A673 (cell line): ENCODE data around the gene STK11. TPM values are rescaled to one million over a fixed set of nuclear protein-coding genes. Genes with fewer than 3 reads are reported as not detected.

Experiments
- BruUV-seq: library from RNA; stranded (reverse); fragments of 400-500 nt; replicated peaks from 2 replicates; lab custom pipeline; 2021; lab: Mats Ljungman, UMichigan
- CTCF ChIA-PET: fragments of 300-600 bp; sonication (Branson Sonifier 250); formaldehyde crosslinking; loops from one replicate; lab custom pipeline; 2022; ENCODE audit warnings: antibody characterized with exemption; lab: Charles Lee
- POLR2A ChIA-PET: fragments of 300-600 bp; sonication (Branson Sonifier 250); formaldehyde crosslinking; loops from one replicate; lab custom pipeline; 2022; ENCODE audit warnings: antibody characterized with exemption; ENCODE audit not compliant: low non-redundant PET; lab: Charles Lee
- DNase-seq: peaks from one replicate; pipeline ENCODE4 v3.0.0-alpha.2; 2015; ENCODE audit warnings: low spot score
- H3K27ac ChIP-seq: fragments of 200-600 bp; sonication (generic); 2 replicates; pipeline ENCODE4 v1.5.1; 2016; ENCODE audit warnings: mixed run types, low read depth, mild to moderate bottlenecking, mixed read lengths, antibody characterized with exemption, low read length; ENCODE audit not compliant: poor library complexity, severe bottlenecking
- H3K27me3 ChIP-seq: fragments of 200-600 bp; sonication (generic); replicated peaks from 2 replicates; pipeline ENCODE4 v1.6.1; 2017; ENCODE audit warnings: mixed run types, low read depth, mild to moderate bottlenecking, mixed read lengths, antibody characterized with exemption, low read length; ENCODE audit not compliant: insufficient read depth, poor library complexity
- H3K36me3 ChIP-seq: fragments of 200-600 bp; sonication (generic); 2 replicates; pipeline ENCODE4 v1.6.1; 2016; ENCODE audit warnings: mixed run types, mild to moderate bottlenecking, mixed read lengths, antibody characterized with exemption, low read length; ENCODE audit not compliant: insufficient read depth, poor library complexity, severe bottlenecking
- H3K4me1 ChIP-seq: fragments of 200-600 bp; sonication (generic); 2 replicates; pipeline ENCODE4 v1.6.1; 2017; ENCODE audit warnings: mixed run types, mild to moderate bottlenecking, mixed read lengths, antibody characterized with exemption, low read length; ENCODE audit not compliant: insufficient read depth, poor library complexity, severe bottlenecking
- H3K4me3 ChIP-seq: fragments of 200-600 bp; sonication (generic); 2 replicates; pipeline ENCODE4 v1.5.1; 2016; ENCODE audit warnings: low read depth, mixed run types, mild to moderate bottlenecking, mixed read lengths, low read length; ENCODE audit not compliant: poor library complexity, severe bottlenecking
- H3K9me3 ChIP-seq: fragments of 200-600 bp; sonication (generic); 2 replicates; pipeline ENCODE4 v1.6.1; 2016; ENCODE audit warnings: mixed run types, low read depth, mild to moderate bottlenecking, mixed read lengths, antibody characterized with exemption, low read length; ENCODE audit not compliant: poor library complexity, severe bottlenecking
- EZH2 ChIP-seq: fragments of 200-600 bp; sonication (generic); IDR thresholded peaks from 2 replicates; pipeline ENCODE4 v1.6.1; 2017; ENCODE audit warnings: borderline replicate concordance, low read depth, mild to moderate bottlenecking, mixed read lengths, antibody characterized with exemption, low read length; ENCODE audit not compliant: poor library complexity, severe bottlenecking
- intact Hi-C: fragments of 100-400 bp; cut with micrococcal nuclease; formaldehyde crosslinking; loops from one replicate; pipeline ENCODE4 v1.10.0; 2022; ENCODE audit not compliant: unreplicated experiment
- total RNA-seq: library from RNA; stranded (reverse); gene quantifications from 2 replicates; pipeline ENCODE4 v1.2.3, GENCODE V29; 2021
- TF ChIP-seq, protein P1 (sequence below): fragments of 300-800, 200-600 bp; sonication (generic); conservative IDR thresholded peaks from 2 replicates; pipeline ENCODE4 v1.5.1; 2017; ENCODE audit warnings: low read depth, mild to moderate bottlenecking, antibody characterized with exemption, low read length, moderate library complexity, mixed read lengths

STK11 gene
- total RNA-seq, 1 experiment from 2014 or later: 64.9 TPM

DNA sequence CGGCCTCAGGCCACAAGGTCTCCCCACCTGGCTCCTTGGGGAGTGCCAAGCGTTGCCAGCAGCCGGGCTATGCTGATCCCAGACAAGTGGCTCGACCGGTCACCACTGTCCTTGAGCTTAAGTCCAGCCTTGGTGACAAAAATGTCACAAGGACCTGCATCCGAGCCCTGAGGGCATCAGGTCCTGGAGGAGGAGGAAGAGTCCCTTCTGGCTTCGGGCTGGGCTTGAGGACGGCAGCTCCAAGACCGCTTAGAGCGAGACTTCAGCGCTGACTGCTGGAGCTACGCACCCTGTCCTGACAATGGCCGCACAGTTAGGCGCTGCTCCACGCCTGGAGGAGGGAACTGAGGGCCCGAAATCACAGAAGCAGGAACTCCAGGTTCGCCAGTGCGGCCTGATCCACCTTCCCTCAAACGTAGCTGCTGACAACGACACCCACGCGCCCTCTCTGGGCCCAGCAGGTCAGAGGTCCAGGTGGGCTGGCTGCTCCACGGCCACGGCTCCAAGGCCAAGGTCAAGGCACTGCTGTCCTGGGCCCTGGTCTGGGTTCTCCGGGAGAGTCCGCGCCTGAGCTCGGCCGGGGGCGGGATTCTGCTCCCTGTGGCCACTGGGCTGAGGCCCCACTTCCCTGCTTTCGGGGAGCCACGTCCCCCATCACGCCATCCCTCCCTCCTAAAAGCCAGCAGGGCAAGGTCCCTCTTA lies 38.6 kb upstream of the STK11 start:
- no peaks in the 10 kb centered on the region for H3K27me3 ChIP-seq
- H3K4me3 ChIP-seq: no peak overlapping the region
- ChIA-PET CTCF (no interaction called here), POLR2A (no interaction called here)
- no peak for DNase-seq
- intact Hi-C loops: no loop called here
- H3K27ac ChIP-seq: no peak overlapping the region
- H3K9me3 ChIP-seq: no peaks in the 10 kb centered on the region
- BruUV-seq: no TSS peak
- H3K36me3 ChIP-seq: no peaks in the 10 kb centered on the region
- TF ChIP-seq, protein P1, sequence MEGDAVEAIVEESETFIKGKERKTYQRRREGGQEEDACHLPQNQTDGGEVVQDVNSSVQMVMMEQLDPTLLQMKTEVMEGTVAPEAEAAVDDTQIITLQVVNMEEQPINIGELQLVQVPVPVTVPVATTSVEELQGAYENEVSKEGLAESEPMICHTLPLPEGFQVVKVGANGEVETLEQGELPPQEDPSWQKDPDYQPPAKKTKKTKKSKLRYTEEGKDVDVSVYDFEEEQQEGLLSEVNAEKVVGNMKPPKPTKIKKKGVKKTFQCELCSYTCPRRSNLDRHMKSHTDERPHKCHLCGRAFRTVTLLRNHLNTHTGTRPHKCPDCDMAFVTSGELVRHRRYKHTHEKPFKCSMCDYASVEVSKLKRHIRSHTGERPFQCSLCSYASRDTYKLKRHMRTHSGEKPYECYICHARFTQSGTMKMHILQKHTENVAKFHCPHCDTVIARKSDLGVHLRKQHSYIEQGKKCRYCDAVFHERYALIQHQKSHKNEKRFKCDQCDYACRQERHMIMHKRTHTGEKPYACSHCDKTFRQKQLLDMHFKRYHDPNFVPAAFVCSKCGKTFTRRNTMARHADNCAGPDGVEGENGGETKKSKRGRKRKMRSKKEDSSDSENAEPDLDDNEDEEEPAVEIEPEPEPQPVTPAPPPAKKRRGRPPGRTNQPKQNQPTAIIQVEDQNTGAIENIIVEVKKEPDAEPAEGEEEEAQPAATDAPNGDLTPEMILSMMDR: no peak
- TF ChIP-seq EZH2: no peak
- H3K4me1 ChIP-seq: peaks cover 28% of the 10 kb centered on the region

DNA sequence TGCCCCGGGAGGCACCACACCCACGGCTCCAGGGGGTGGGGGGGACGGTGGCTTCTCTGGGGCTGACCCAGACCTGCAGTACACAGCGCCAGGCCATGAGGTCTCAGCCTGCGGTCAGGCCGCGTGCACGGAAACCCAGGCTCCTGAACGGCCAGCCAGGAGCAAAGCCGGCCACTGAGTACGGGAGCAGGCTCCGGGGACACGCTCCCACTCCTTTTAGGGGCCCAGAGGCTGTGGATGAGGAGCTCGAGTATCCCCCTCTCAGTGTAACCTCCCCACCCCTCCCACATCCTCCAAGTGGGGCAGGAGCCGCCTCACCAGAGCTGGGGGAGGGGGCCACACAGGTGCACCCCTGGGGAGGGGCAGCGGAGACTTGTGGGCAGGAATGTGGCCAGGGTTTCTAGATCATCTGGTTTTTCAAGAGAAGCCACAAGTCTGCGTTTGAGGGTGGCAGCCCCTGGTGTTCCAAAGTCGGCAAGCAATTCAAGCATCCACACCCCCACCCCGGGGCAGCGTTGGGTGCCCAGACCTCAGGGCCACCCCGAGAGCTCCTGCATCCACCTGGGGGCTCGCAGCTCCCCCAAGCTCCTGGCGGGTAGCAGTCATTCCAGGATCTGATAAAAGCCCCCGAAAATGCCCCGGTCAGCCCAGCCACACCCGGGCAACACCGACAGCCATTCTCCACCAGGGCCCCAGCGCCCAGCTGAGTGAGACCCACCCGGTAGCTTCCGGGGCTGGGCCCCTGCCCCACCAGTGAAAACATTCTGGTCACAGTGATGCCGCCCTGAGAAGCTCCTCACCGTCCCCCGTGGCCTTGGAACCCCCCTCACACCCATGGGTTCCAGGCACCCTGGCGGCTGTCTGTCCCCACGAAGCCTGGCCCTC lies 37.6 kb upstream of the STK11 start:
- no TSS peak for BruUV-seq
- POLR2A ChIA-PET: no interaction called here
- intact Hi-C loops: no loop called here

DNA sequence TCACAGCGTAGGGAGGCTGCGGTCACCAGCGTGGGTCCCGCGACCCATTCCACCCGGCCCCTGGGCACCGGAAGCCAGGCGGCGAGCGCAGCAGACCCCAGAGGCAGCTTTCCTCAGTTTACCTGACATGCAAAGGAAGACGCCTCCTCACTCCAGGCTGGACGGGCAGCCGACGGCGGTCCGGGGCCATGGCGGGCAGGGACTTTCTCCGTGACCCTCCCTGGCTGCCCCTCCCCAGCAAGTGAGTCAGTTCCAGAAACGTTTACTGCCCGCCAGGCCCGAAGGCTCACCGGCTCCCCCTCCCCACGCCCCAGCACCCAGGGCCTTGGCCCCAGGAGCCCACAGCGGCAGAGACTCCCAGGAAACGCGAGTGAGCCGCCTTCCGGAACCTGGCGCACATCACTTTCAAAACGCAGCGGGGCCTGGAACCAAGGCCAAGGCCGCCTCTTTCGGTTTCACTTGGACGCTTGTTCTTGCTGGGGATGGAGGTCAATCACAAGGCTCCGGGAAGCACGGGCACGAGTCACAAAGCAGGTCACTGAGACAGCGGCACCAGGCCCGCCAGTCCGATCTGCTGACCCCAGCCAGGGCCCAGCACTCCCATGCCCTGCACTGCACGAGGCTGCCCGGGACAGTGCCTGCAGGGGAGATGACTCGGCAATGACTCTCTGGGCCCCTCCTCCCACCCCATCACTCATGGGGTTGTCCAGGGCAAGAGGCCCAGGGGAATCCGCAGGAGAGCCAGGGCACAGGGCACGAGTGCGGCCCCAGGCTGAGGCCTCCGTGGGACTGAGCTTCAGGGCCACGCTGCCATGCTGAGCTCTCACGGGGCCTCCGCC lies 36.8 kb upstream of the STK11 start:
- H3K9me3 ChIP-seq: no peaks in the 10 kb centered on the region
- POLR2A ChIA-PET: no interaction called here
- H3K4me1 ChIP-seq: peaks cover 35% of the 10 kb centered on the region
- no TSS peak for BruUV-seq
- CTCF ChIA-PET: no interaction called here
- H3K27ac ChIP-seq: peak overlapping the region; percentile 92
- intact Hi-C loops: no loop called here
- TF ChIP-seq, protein P1: no peak
- no peak for TF ChIP-seq EZH2
- H3K4me3 ChIP-seq: no peak overlapping the region
- DNase-seq: no peak
- H3K36me3 ChIP-seq: no peaks in the 10 kb centered on the region
- H3K27me3 ChIP-seq: no peaks in the 10 kb centered on the region

More for the DNA sequence above, 37.6 kb upstream of the STK11 start:
- CTCF ChIA-PET: no interaction called here
- Histone ChIP-seq H3K36me3 (no peaks in the 10 kb centered on the region), H3K4me1 (peaks cover 35% of the 10 kb centered on the region), H3K27ac (no peak overlapping the region), H3K9me3 (no peaks in the 10 kb centered on the region), H3K27me3 (no peaks in the 10 kb centered on the region), H3K4me3 (no peak overlapping the region)
- TF ChIP-seq EZH2: no peak
- TF ChIP-seq, protein P1: no peak
- no peak for DNase-seq
